HG03108 (cell line): ENCODE measurements around the gene EPS8L2.

Experiments
- ATAC-seq: cut with Tn5 transposase; IDR thresholded peaks from one replicate; pipeline ENCODE4 v1.9.1; 2021; ENCODE audit warnings: moderate library complexity; ENCODE audit not compliant: unreplicated experiment

The EPS8L2 gene

GRCh38 chr11:705646-706438, at the start of gene EPS8L2:
Gene EPS8L2, plus strand, starts transcription at chr11:706231. Its CDS starts 3,177 bp downstream, at chr11:709408.
- ATAC-seq, result no peak

GRCh38 chr11:656426-656825, 49.6 kb upstream of the EPS8L2 start:
- no peak for ATAC-seq

GRCh38 chr11:656866-657265, 49.2 kb upstream of the EPS8L2 start:
- no peak for ATAC-seq

GRCh38 chr11:657691-658126, 48.3 kb upstream of the EPS8L2 start:
- ATAC-seq, result no peak

GRCh38 chr11:659532-660085, 46.4 kb upstream of the EPS8L2 start:
- ATAC-seq, result no peak

- ATAC-seq, result no peak
Measured at GRCh38 chr11:660281-660680, 45.8 kb upstream of the EPS8L2 start.

GRCh38 chr11:660681-661444, 45.2 kb upstream of the EPS8L2 start:
- ATAC-seq, result no peak

GRCh38 chr11:662689-663274, 43.2 kb upstream of the EPS8L2 start:
- ATAC-seq, result no peak

- no peak for ATAC-seq
Measured at GRCh38 chr11:665062-665703, 40.8 kb upstream of the EPS8L2 start.

- no peak for ATAC-seq
Measured at GRCh38 chr11:665704-666281, 40.2 kb upstream of the EPS8L2 start.

- ATAC-seq, result no peak
Measured at GRCh38 chr11:673866-674265, 32.2 kb upstream of the EPS8L2 start.

GRCh38 chr11:674406-674805, 31.6 kb upstream of the EPS8L2 start:
- ATAC-seq, result no peak

GRCh38 chr11:678297-678696, 27.7 kb upstream of the EPS8L2 start:
- no peak for ATAC-seq

- ATAC-seq, result no peak
Measured at GRCh38 chr11:679271-680207, 26.5 kb upstream of the EPS8L2 start.

- no peak for ATAC-seq
Measured at GRCh38 chr11:680476-680875, 25.6 kb upstream of the EPS8L2 start.

- no peak for ATAC-seq
Measured at GRCh38 chr11:680970-681369, 25.1 kb upstream of the EPS8L2 start.

GRCh38 chr11:686451-687243, 19.4 kb upstream of the EPS8L2 start:
- no peak for ATAC-seq

- ATAC-seq, result no peak
Measured at GRCh38 chr11:687751-688150, 18.3 kb upstream of the EPS8L2 start.

- no peak for ATAC-seq
Measured at GRCh38 chr11:688681-689080, 17.4 kb upstream of the EPS8L2 start.
